GM12878 (cell line): ENCODE data around the gene TP53I11. TPM values are rescaled to one million over a fixed set of nuclear protein-coding genes. Genes with fewer than 3 reads are reported as not detected.

ENCODE experiments used
- JUNB ChIP-seq: IDR thresholded peaks from 2 replicates; pipeline ENCODE4 v1.6.1; 2016; ENCODE audit warnings: antibody characterized with exemption, mild to moderate bottlenecking
- NFIC ChIP-seq: IDR thresholded peaks from 2 replicates; pipeline ENCODE4 v1.6.1; 2012; ENCODE audit warnings: low read depth, mild to moderate bottlenecking, inconsistent platforms, low read length, moderate library complexity
- RAD51 ChIP-seq: fragments of 450-650 bp; IDR thresholded peaks from 2 replicates; pipeline ENCODE4 v1.6.1; 2016; ENCODE audit warnings: moderate library complexity, mild to moderate bottlenecking, inconsistent platforms
- SKIL ChIP-seq: fragments of 450-650 bp; IDR thresholded peaks from 2 replicates; pipeline ENCODE4 v1.6.1; 2017; ENCODE audit warnings: mild to moderate bottlenecking, low read depth, inconsistent platforms; ENCODE audit not compliant: poor library complexity, severe bottlenecking
- YBX1 ChIP-seq: fragments of 450-650 bp; IDR thresholded peaks from 2 replicates; pipeline ENCODE4 v1.6.1; 2016; ENCODE audit warnings: antibody characterized with exemption
- ZNF274 ChIP-seq: IDR thresholded peaks from one replicate; pipeline ENCODE4 v1.8.0; 2011; ENCODE audit not compliant: insufficient read length, insufficient read depth
- polyA plus RNA-seq, 11 experiments: library from polyadenylated mRNA; depleted of rRNA in 4 of 11; unstranded in 6 of 11; stranded (reverse) in 5 of 11; fragments of >200 nt; fragmentation: Nextera tagmentation in 4 of 11; fragmentation: Illumina TruSeq in 1 of 11; extraction: Ambion mirVana in 4 of 11; extraction: Trizol in 1 of 11; gene quantifications; 1 replicate in 1 of 11; 2 replicates in 10 of 11; pipeline versions ENCODE4 v1.2.1 to v1.2.3, GENCODE V29; 2011 to 2016; ENCODE audit warnings: inconsistent platforms in 2 of 11, missing spikeins in 2 of 11, low read depth in 1 of 11
- total RNA-seq, 4 experiments: library from RNA; depleted of rRNA in 3 of 4; stranded (reverse); fragments of >200 nt in 3 of 4; fragmentation: Illumina TruSeq in 1 of 4; extraction: Trizol in 1 of 4; gene quantifications; 2 replicates each; pipeline versions ENCODE4 v1.2.1 to v1.2.3, GENCODE V29; 2013 to 2021
- TF ChIP-seq, protein P1 (sequence below): fragments of 450-650 bp; formaldehyde crosslinking; IDR thresholded peaks from 2 replicates; pipeline ENCODE4 v1.4.0; 2020; ENCODE audit warnings: mild to moderate bottlenecking, moderate library complexity

TP53I11 gene
- total and polyA plus RNA-seq, 10 of the 15 experiments (the other 5 are each of a cell fraction or from before 2014, with no cell fraction given): 0.03 to 0.28 (median 0.17) TPM; not detected in 3

DNA sequence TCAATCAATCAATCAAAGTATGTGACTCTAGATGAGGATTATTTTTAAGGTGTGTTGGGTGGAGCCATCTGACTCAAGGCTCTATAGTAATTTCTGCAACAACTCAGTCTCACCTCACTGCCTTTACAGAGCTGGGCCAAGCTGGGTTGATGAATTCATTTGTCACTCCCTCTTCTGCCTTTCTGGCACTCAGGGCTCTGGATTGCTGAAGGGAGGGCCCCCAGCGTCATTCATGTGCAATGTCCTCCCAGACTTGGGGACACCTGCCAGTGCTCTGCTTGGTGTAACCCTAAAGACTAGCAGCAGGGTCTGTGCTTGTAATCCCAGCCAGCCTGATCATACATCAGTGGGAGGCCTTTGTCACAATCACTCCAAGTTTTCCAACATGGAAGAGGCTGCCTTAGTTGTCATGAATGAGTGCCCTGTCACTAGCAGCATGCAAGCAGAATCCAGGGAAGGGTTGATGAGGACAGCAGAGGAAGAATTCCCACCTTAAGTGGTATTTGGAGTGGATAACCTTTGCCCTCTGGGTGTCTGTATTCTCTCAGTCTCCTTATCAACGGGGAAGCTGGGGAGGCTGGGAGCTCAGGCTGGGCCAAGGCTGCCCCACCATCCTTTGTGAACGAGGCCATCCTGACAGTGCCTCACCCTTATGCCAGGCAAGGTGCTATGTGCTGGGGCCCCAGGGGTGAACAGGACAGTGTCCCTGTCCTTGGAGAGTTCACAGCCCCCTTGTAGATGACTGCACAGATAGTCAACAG is 2.0 kb upstream of the TP53I11 start (continued):
- TF ChIP-seq, protein P1, sequence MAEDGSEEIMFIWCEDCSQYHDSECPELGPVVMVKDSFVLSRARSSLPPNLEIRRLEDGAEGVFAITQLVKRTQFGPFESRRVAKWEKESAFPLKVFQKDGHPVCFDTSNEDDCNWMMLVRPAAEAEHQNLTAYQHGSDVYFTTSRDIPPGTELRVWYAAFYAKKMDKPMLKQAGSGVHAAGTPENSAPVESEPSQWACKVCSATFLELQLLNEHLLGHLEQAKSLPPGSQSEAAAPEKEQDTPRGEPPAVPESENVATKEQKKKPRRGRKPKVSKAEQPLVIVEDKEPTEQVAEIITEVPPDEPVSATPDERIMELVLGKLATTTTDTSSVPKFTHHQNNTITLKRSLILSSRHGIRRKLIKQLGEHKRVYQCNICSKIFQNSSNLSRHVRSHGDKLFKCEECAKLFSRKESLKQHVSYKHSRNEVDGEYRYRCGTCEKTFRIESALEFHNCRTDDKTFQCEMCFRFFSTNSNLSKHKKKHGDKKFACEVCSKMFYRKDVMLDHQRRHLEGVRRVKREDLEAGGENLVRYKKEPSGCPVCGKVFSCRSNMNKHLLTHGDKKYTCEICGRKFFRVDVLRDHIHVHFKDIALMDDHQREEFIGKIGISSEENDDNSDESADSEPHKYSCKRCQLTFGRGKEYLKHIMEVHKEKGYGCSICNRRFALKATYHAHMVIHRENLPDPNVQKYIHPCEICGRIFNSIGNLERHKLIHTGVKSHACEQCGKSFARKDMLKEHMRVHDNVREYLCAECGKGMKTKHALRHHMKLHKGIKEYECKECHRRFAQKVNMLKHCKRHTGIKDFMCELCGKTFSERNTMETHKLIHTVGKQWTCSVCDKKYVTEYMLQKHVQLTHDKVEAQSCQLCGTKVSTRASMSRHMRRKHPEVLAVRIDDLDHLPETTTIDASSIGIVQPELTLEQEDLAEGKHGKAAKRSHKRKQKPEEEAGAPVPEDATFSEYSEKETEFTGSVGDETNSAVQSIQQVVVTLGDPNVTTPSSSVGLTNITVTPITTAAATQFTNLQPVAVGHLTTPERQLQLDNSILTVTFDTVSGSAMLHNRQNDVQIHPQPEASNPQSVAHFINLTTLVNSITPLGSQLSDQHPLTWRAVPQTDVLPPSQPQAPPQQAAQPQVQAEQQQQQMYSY (CRISPR knock-in tag): no peak
- no peak for TF ChIP-seq NFIC
- no peak for TF ChIP-seq ZNF274
- no peak for TF ChIP-seq RAD51
- TF ChIP-seq JUNB: no peak
- TF ChIP-seq YBX1: no peak
- no peak for TF ChIP-seq SKIL
